Activated T-helper 1 cell treated with anti-CD3 and anti-CD28 coated beads, Interleukin-12 subunit alpha, Interleukin-12 subunit beta, Interleukin-2, Interleukin-4 antibody, amounts not matched to agents 30 ng/mL and 10 ng/mL and 1 ng/mL, durations not matched to agents 14 hours and 24 hours and 36 hours (primary cell): ENCODE measurements around the gene WDR38. TPM values are rescaled to one million over a fixed set of nuclear protein-coding genes. Genes with fewer than 3 reads are reported as not detected.

Experiments
- DNase-seq: peaks from one replicate; pipeline ENCODE4 v3.0.0; 2021; ENCODE audit warnings: low spot score
- H3K27ac Mint-ChIP-seq: one replicate; pipeline ENCODE4 v1.8.0; 2021; ENCODE audit warnings: mild to moderate bottlenecking, mixed read lengths
- H3K27me3 Mint-ChIP-seq: one replicate; pipeline ENCODE4 v1.8.0; 2022; ENCODE audit warnings: mild to moderate bottlenecking, moderate library complexity, mixed read lengths; ENCODE audit not compliant: insufficient read depth
- H3K36me3 Mint-ChIP-seq: one replicate; pipeline ENCODE4 v1.8.0; 2021; ENCODE audit warnings: low read depth, mixed read lengths
- H3K4me1 Mint-ChIP-seq: one replicate; pipeline ENCODE4 v1.8.0; 2021; ENCODE audit warnings: low read depth, mixed read lengths
- H3K4me3 Mint-ChIP-seq: one replicate; pipeline ENCODE4 v1.8.0; 2021; ENCODE audit warnings: mild to moderate bottlenecking, moderate library complexity, mixed read lengths
- H3K9me3 Mint-ChIP-seq: one replicate; pipeline ENCODE4 v1.8.0; 2021; ENCODE audit warnings: mixed read lengths
- intact Hi-C: fragments of 100-400 bp; cut with micrococcal nuclease; formaldehyde crosslinking; loops from one replicate; pipeline ENCODE4 v1.15.1; 2024
- total RNA-seq: library from RNA; stranded (reverse); gene quantifications from 2 replicates; pipeline ENCODE4 v1.2.3, GENCODE V29; 2022

WDR38 gene
- total RNA-seq, result not detected in 2 replicates

GRCh38 chr9:124852829-124853531 lies at the start of gene WDR38:
TSS of gene WDR38 (plus strand) at chr9:124853460. CDS start at chr9:124853532, 72 bp downstream.
- no peak within 1 kb of the TSS for H3K27ac Mint-ChIP-seq
- intact Hi-C loops, result loop anchor here (1.0 to 2.0 kb wide), 7 partner anchors 9 to 290 kb away; partner anchors contain the start of genes ARPC5L and SCAI
- no peaks in the 10 kb centered on the region for H3K9me3 Mint-ChIP-seq
- peaks cover 5% of the 10 kb centered on the region for H3K36me3 Mint-ChIP-seq
- H3K27me3 Mint-ChIP-seq, result peaks cover 9% of the 10 kb centered on the region
- peaks cover 16% of the 10 kb centered on the region for H3K4me1 Mint-ChIP-seq
- peak; percentile 79 for DNase-seq
- H3K4me3 Mint-ChIP-seq, result peak within 1 kb of the TSS; percentile 68

GRCh38 chr9:124803911-124804310 lies 49.3 kb upstream of the WDR38 start:
- no peak for DNase-seq
- Mint-ChIP-seq H3K36me3 (no peaks in the 10 kb centered on the region), H3K27me3 (peaks cover 11% of the 10 kb centered on the region), H3K4me1 (no peaks in the 10 kb centered on the region), H3K27ac (no peak overlapping the region), H3K4me3 (no peak overlapping the region), H3K9me3 (no peaks in the 10 kb centered on the region)
- intact Hi-C loops, result no loop called here

DNA sequence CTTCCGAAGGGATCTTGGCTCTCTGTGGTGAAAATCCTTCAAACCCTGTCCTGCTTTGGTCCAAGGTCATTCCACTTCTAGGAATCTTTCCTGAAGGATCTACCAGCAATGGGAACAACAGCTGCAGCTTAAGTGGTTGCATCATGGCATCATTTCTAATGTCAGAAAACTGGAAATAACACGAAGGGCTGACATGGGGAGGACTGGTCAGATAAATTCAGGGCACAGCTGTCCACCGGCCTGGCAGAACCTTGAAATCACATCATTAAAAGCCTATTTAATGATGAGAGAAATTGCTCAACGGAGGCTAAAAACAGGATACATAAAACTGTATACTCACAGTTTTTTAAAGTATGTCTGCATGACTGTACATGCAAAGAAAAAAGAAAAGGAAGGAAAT lies 48.1 kb upstream of the WDR38 start:
- no peak overlapping the region for H3K4me3 Mint-ChIP-seq
- no peak overlapping the region for H3K27ac Mint-ChIP-seq
- H3K9me3 Mint-ChIP-seq, result no peaks in the 10 kb centered on the region
- DNase-seq, result no peak
- H3K4me1 Mint-ChIP-seq, result no peaks in the 10 kb centered on the region
- H3K27me3 Mint-ChIP-seq, result peaks cover 11% of the 10 kb centered on the region
- intact Hi-C loops, result no loop called here
- H3K36me3 Mint-ChIP-seq, result no peaks in the 10 kb centered on the region

GRCh38 chr9:124808246-124808956 lies 44.9 kb upstream of the WDR38 start:
- Mint-ChIP-seq H3K9me3 (no peaks in the 10 kb centered on the region), H3K4me1 (no peaks in the 10 kb centered on the region), H3K4me3 (no peak overlapping the region), H3K36me3 (no peaks in the 10 kb centered on the region), H3K27me3 (peaks cover 7% of the 10 kb centered on the region), H3K27ac (no peak overlapping the region)
- intact Hi-C loops, result no loop called here
- DNase-seq, result no peak

- intact Hi-C loops, result no loop called here
- H3K36me3 Mint-ChIP-seq, result no peaks in the 10 kb centered on the region
- H3K4me1 Mint-ChIP-seq, result no peaks in the 10 kb centered on the region
- H3K27me3 Mint-ChIP-seq, result peaks cover 7% of the 10 kb centered on the region
- no peak for DNase-seq
- no peak overlapping the region for H3K27ac Mint-ChIP-seq
- H3K4me3 Mint-ChIP-seq, result no peak overlapping the region
- no peaks in the 10 kb centered on the region for H3K9me3 Mint-ChIP-seq
These were observed 44.0 kb upstream of the WDR38 start for GRCh38 chr9:124809211-124809610.

- H3K4me1 Mint-ChIP-seq, result no peaks in the 10 kb centered on the region
- intact Hi-C loops, result no loop called here
- no peaks in the 10 kb centered on the region for H3K9me3 Mint-ChIP-seq
- H3K27me3 Mint-ChIP-seq, result peaks cover 5% of the 10 kb centered on the region
- H3K36me3 Mint-ChIP-seq, result no peaks in the 10 kb centered on the region
- H3K4me3 Mint-ChIP-seq, result no peak overlapping the region
- no peak for DNase-seq
- H3K27ac Mint-ChIP-seq, result no peak overlapping the region
These were observed 43.3 kb upstream of the WDR38 start for GRCh38 chr9:124809741-124810500.

DNA sequence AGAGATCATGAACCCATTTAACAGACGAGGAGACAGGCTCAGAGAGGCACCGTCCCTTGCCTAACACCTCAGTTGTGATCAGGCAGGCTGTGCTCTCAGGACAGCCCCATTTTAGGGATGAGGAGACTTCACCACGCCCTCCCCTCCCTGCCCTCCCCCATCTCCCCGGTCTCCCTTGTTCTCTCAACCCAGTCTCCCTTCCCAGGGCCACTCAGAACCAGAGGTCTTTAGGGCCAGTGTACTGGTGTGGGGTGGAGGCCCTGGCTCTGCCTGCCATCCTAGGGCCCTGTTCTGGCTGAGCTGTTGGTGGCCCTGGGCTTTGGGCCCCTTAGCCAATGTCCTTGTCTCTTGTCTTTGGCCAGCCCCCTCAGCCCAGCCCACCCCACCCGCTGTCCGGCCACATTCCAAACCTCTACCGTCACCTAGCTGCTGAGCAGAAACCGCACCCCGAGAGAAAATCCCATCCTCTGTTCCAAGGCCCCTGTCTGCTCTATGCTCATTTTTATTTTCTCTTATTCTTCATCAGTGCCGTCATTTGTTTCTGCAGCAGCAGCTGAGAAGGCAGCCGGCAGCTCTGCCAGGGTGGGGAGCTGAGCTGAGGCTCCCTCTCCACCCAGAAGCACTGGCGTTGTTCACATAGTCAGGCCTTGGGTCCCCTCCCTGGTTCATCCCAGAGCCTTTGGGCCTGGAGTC lies 42.5 kb upstream of the WDR38 start:
- Mint-ChIP-seq H3K27ac (no peak overlapping the region), H3K27me3 (peaks cover 2% of the 10 kb centered on the region), H3K4me1 (no peaks in the 10 kb centered on the region), H3K4me3 (no peak overlapping the region), H3K36me3 (no peaks in the 10 kb centered on the region), H3K9me3 (no peaks in the 10 kb centered on the region)
- intact Hi-C loops, result no loop called here
- no peak for DNase-seq

GRCh38 chr9:124812441-124812876 lies 40.8 kb upstream of the WDR38 start:
- no peak overlapping the region for H3K27ac Mint-ChIP-seq
- intact Hi-C loops, result no loop called here
- H3K4me3 Mint-ChIP-seq, result no peak overlapping the region
- DNase-seq, result no peak
- no peaks in the 10 kb centered on the region for H3K9me3 Mint-ChIP-seq
- peaks cover 6% of the 10 kb centered on the region for H3K27me3 Mint-ChIP-seq
- H3K4me1 Mint-ChIP-seq, result no peaks in the 10 kb centered on the region
- H3K36me3 Mint-ChIP-seq, result no peaks in the 10 kb centered on the region

- Mint-ChIP-seq H3K9me3 (no peaks in the 10 kb centered on the region), H3K4me3 (no peak overlapping the region), H3K4me1 (peaks cover 2% of the 10 kb centered on the region), H3K27me3 (peaks cover 6% of the 10 kb centered on the region), H3K36me3 (no peaks in the 10 kb centered on the region), H3K27ac (no peak overlapping the region)
- intact Hi-C loops, result no loop called here
- DNase-seq, result no peak
These were observed 40.2 kb upstream of the WDR38 start for GRCh38 chr9:124813041-124813440.

- Mint-ChIP-seq H3K4me1 (peaks cover 8% of the 10 kb centered on the region), H3K36me3 (no peaks in the 10 kb centered on the region), H3K4me3 (no peak overlapping the region), H3K27me3 (peaks cover 6% of the 10 kb centered on the region), H3K27ac (no peak overlapping the region), H3K9me3 (no peaks in the 10 kb centered on the region)
- no peak for DNase-seq
- intact Hi-C loops, result no loop called here
These were observed 39.6 kb upstream of the WDR38 start for GRCh38 chr9:124813501-124814163.

DNA sequence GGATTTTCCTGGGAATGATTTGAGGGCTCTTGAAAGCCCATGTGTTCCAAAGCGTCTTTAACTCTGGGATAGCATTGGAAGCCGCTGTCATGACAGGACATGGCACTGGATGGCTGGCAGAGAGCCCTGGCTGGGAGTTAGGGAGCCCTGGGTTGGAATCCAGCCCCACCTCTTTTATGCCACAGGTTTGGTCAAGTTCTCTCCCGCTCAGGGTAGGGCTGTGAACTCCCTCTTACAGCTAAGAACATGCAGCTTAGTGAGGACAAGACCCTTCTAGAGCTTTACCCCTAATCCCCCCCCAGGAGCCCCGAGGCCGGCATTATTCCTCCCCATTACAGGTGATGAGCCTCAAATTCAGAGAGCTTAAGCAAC lies 39.1 kb upstream of the WDR38 start:
- DNase-seq, result no peak
- Mint-ChIP-seq H3K4me3 (no peak overlapping the region), H3K9me3 (no peaks in the 10 kb centered on the region), H3K27ac (no peak overlapping the region), H3K27me3 (peaks cover 6% of the 10 kb centered on the region), H3K36me3 (no peaks in the 10 kb centered on the region), H3K4me1 (peaks cover 10% of the 10 kb centered on the region)
- intact Hi-C loops, result no loop called here

GRCh38 chr9:124815601-124816000 lies 37.7 kb upstream of the WDR38 start:
- intact Hi-C loops, result no loop called here
- DNase-seq, result no peak
- Mint-ChIP-seq H3K4me1 (peaks cover 10% of the 10 kb centered on the region), H3K36me3 (no peaks in the 10 kb centered on the region), H3K4me3 (no peak overlapping the region), H3K27ac (no peak overlapping the region), H3K27me3 (peaks cover 6% of the 10 kb centered on the region), H3K9me3 (no peaks in the 10 kb centered on the region)
